K562 (cell line): ENCODE measurements around the gene NPFFR1. TPM values are rescaled to one million over a fixed set of nuclear protein-coding genes. Genes with fewer than 3 reads are reported as not detected.

Source experiments
- ARID3A ChIP-seq: IDR thresholded peaks from 2 replicates; pipeline ENCODE4 v1.6.1; 2012; ENCODE audit warnings: low read depth, low read length, improper control_type of control experiment, borderline replicate concordance
- ARNT ChIP-seq, 2 experiments: fragments of 450-650 bp; IDR thresholded peaks; 2 replicates each; pipeline ENCODE4 v1.6.1; 2016; ENCODE audit warnings: mild to moderate bottlenecking in 1 of 2
- ATF2 ChIP-seq: sonication (generic); formaldehyde crosslinking; IDR thresholded peaks from 2 replicates; pipeline ENCODE4 v1.8.1; 2022; ENCODE audit warnings: missing genetic modification reagents
- ATF7 ChIP-seq: fragments of 450-650 bp; IDR thresholded peaks from 2 replicates; pipeline ENCODE4 v1.7.1; 2014; ENCODE audit warnings: mild to moderate bottlenecking, moderate library complexity
- DLX4 ChIP-seq: fragments of 250-450 bp; sonication (Bioruptor Pico); IDR thresholded peaks from 2 replicates; pipeline ENCODE4 v1.6.1; 2021; ENCODE audit warnings: mild to moderate bottlenecking
- EHMT2 ChIP-seq: fragments of 450-650 bp; IDR thresholded peaks from 2 replicates; pipeline ENCODE4 v1.6.1; 2018; ENCODE audit warnings: antibody characterized with exemption
- ETV1 ChIP-seq: fragments of 450-650 bp; conservative IDR thresholded peaks from 2 replicates; pipeline ENCODE4 v1.6.1; 2016; ENCODE audit warnings: missing genetic modification characterization, control low read depth, low read depth, missing compliant biosample characterization
- EWSR1 ChIP-seq: fragments of 450-650 bp; IDR thresholded peaks from 2 replicates; pipeline ENCODE4 v1.6.1; 2018; ENCODE audit warnings: borderline replicate concordance, mild to moderate bottlenecking, low read depth, moderate library complexity; ENCODE audit not compliant: partially characterized antibody
- FOXA3 ChIP-seq, 2 experiments: fragments of 450-650 bp in 1 of 2; sonication (generic) in 1 of 2; formaldehyde crosslinking; IDR thresholded peaks in 1 of 2; conservative IDR thresholded peaks in 1 of 2; 2 replicates each; pipeline versions ENCODE4 v1.4.0 to v1.8.0; 2020 to 2022; ENCODE audit warnings: mild to moderate bottlenecking in 2 of 2, missing genetic modification reagents in 1 of 2
- HES1 ChIP-seq: fragments of 450-650 bp; IDR thresholded peaks from 2 replicates; pipeline ENCODE4 v1.6.1; 2016; ENCODE audit warnings: low read depth, mild to moderate bottlenecking, moderate library complexity
- MYC ChIP-seq, 2 experiments: fragments of 250-450 bp in 1 of 2; sonication (Bioruptor Pico) in 1 of 2; IDR thresholded peaks; 2 replicates each; pipeline versions ENCODE4 v1.5.1 to v1.6.1; 2012 to 2021; ENCODE audit warnings: low read depth in 2 of 2, borderline replicate concordance in 1 of 2, improper control_type of control experiment in 1 of 2, low read length in 1 of 2, mild to moderate bottlenecking in 1 of 2, moderate library complexity in 1 of 2
- NR2C2 ChIP-seq, 2 experiments: fragments of 200-800 bp in 1 of 2; sonication (Bioruptor generic) in 1 of 2; sonication (generic) in 1 of 2; formaldehyde crosslinking in 1 of 2; IDR thresholded peaks; 2 replicates each; pipeline versions ENCODE4 v1.6.1 to v1.8.0; 2016 to 2022; ENCODE audit warnings: mild to moderate bottlenecking in 1 of 2, missing compliant biosample characterization in 1 of 2, missing genetic modification characterization in 1 of 2, missing genetic modification reagents in 1 of 2
- NUFIP1 ChIP-seq: fragments of 450-650 bp; IDR thresholded peaks from 2 replicates; pipeline ENCODE4 v1.6.1; 2018; ENCODE audit not compliant: partially characterized antibody
- RBBP5 ChIP-seq: fragments of 200-600 bp; sonication (generic); IDR thresholded peaks from 2 replicates; pipeline ENCODE4 v1.6.1; 2012; ENCODE audit warnings: borderline replicate concordance, mild to moderate bottlenecking, low read length, control low read depth, inconsistent platforms; ENCODE audit not compliant: insufficient read depth, poor library complexity, severe bottlenecking
- ZNF121 ChIP-seq: sonication (generic); formaldehyde crosslinking; conservative IDR thresholded peaks from 2 replicates; pipeline ENCODE4 v1.8.0; 2022; ENCODE audit warnings: missing genetic modification reagents
- ZNF584 ChIP-seq: fragments of 200-800 bp; sonication (Bioruptor generic); IDR thresholded peaks from 2 replicates; pipeline ENCODE4 v1.6.1; 2016; ENCODE audit warnings: low read depth, mild to moderate bottlenecking, missing genetic modification characterization, missing compliant biosample characterization
- polyA plus RNA-seq, 8 experiments: library from polyadenylated mRNA; depleted of rRNA in 4 of 8; stranded (reverse) in 5 of 8; unstranded in 3 of 8; fragments of >200 nt; fragmentation: Nextera tagmentation in 2 of 8; fragmentation: Illumina TruSeq in 1 of 8; extraction: Ambion mirVana in 2 of 8; extraction: Trizol in 1 of 8; gene quantifications; 2 replicates each; pipeline versions ENCODE4 v1.2.1 to v1.2.3, GENCODE V29; 2011 to 2014; ENCODE audit warnings: inconsistent platforms in 1 of 8, missing spikeins in 1 of 8
- total RNA-seq, 7 experiments: library from RNA; depleted of rRNA in 6 of 7; stranded (reverse); fragments of >200 nt in 6 of 7; fragmentation: Illumina TruSeq in 2 of 7; extraction: Trizol in 2 of 7; gene quantifications; 2 replicates each; pipeline versions ENCODE4 v1.2.1 to v1.2.3, GENCODE V29; 2011 to 2021; ENCODE audit warnings: low replicate concordance in 1 of 7

Gene NPFFR1
- total and polyA plus RNA-seq, 9 of the 15 experiments (the other 6 are each of a cell fraction or from before 2014, with no cell fraction given), result under 0.01 TPM; not detected in 8

- TF ChIP-seq NUFIP1 (no peak), ETV1 (tag) (peak; percentile 95), ZNF121 (no peak), EWSR1 (no peak), ATF2 (no peak), ATF7 (peak; percentile 87), ARID3A (0 out of 2 replicates have a peak, but pooled peaks have one; percentile 56), DLX4 (no peak), ARNT (IDR thresholded peaks at IDR 0.05) (peak in 1 of 2 experiments; percentile 28; a peak in 1 of 4 replicates), HES1 (peak; percentile 10; the same call in 1 of the 2 replicates), RBBP5 (peak; percentile 38), FOXA3 (CRISPR knock-in tag; conservative IDR thresholded peaks at IDR 0.05 in 1 of 2, IDR thresholded peaks at IDR 0.05 in 1 of 2) (peak in 1 of 2 experiments; percentile 52; a peak in 1 of 4 replicates), MYC (IDR thresholded peaks at IDR 0.05; ENCODE audit: low read depth, low read length) (no peak), MYC (CRISPR knock-in tag; IDR thresholded peaks at IDR 0.05; ENCODE audit: borderline replicate concordance, low read depth) (peak; percentile 24; the same call in 1 of the 2 replicates), ZNF584 (CRISPR knock-in tag) (no peak; the same call in 1 of the 2 replicates), EHMT2 (peak; percentile 95), NR2C2 (CRISPR knock-in tag; IDR thresholded peaks at IDR 0.05) (peak; percentile 66), NR2C2 (tag; IDR thresholded peaks at IDR 0.05) (peak; percentile 98)
These were observed 47.9 kb upstream of the NPFFR1 start (continued) for GRCh38 chr10:70331486-70332268.
